OCI-LY3 (cell line): ENCODE data around the gene EYS.

Source experiments
- EZH2phosphoT487 ChIP-seq: fragments of 200-600 bp; shearing (Covaris generic); IDR thresholded peaks from 2 replicates; pipeline ENCODE4 v1.6.1; 2018; ENCODE audit warnings: antibody characterized with exemption, mixed run types, low read depth
- TF ChIP-seq, protein P1 (sequence below): fragments of 200-600, 300-600 bp; sonication (generic); IDR thresholded peaks from 2 replicates; pipeline ENCODE4 v1.5.1; 2014; ENCODE audit warnings: antibody characterized with exemption, low read length, low read depth

DNA sequence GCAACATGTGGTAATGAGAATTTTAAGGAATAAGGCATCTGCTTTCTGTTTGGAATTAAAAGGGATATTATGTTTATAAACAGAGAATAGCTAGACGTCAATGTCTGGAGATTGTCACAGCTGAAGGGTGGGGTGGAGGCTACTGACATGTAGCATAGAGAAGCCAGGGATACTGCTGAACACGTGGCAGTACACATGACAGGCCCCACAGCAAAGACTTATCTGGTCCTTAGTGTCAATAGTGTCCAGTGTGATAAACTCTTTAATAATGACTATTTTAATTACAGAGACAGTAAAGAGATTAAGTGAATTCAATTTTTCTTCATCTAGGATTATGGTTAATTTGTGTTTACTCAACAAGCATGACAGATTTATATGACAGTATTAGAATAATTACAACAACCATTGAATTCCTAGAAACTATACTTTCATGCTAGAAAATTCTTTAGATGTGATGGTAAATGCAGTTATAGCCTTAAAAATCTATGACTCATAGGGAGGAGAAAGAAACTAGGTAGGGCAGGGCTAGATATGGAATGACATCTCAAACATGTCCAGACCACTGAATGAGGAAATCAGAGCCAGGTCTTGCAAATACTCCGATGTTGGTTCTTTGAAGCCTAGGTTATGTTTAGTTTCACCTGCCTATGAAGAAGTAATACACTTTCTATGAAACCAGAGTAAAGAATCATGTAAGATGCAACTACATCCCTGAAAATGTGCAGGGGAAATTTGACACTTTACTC, 1671.9 kb downstream of the EYS start:
- TF ChIP-seq, protein P1, sequence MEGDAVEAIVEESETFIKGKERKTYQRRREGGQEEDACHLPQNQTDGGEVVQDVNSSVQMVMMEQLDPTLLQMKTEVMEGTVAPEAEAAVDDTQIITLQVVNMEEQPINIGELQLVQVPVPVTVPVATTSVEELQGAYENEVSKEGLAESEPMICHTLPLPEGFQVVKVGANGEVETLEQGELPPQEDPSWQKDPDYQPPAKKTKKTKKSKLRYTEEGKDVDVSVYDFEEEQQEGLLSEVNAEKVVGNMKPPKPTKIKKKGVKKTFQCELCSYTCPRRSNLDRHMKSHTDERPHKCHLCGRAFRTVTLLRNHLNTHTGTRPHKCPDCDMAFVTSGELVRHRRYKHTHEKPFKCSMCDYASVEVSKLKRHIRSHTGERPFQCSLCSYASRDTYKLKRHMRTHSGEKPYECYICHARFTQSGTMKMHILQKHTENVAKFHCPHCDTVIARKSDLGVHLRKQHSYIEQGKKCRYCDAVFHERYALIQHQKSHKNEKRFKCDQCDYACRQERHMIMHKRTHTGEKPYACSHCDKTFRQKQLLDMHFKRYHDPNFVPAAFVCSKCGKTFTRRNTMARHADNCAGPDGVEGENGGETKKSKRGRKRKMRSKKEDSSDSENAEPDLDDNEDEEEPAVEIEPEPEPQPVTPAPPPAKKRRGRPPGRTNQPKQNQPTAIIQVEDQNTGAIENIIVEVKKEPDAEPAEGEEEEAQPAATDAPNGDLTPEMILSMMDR = no peak
- no peak for TF ChIP-seq EZH2phosphoT487
